ENCODE results near the gene ACHE.

- no peak for TF ChIP-seq POLR2AphosphoS5 (IDR thresholded peaks at IDR 0.05; ENCODE audit: low read depth, low read length)
- no peak for TF ChIP-seq POLR2A (IDR thresholded peaks at IDR 0.05; ENCODE audit: low read depth, low read length)
- TF ChIP-seq TAF1 (IDR thresholded peaks at IDR 0.05; ENCODE audit: borderline replicate concordance, low read depth, low read length) = no peak
Measured at GRCh38 chr7:100854146-100854895, 41.4 kb downstream of the ACHE start.

Measured in GM12892 (cell line).